GM12872 (cell line): ENCODE measurements around the gene MINDY4.

ENCODE experiments used
- CTCF ChIP-seq: IDR thresholded peaks from 3 replicates; pipeline ENCODE4 v1.5.1; 2011; ENCODE audit warnings: low read depth, mild to moderate bottlenecking, low read length, moderate library complexity; ENCODE audit not compliant: insufficient read depth

Gene MINDY4

GRCh38 chr7:30779574-30779973 is 8.4 kb downstream of the MINDY4 start:
- TF ChIP-seq CTCF = no peak

- no peak for TF ChIP-seq CTCF
Observed at GRCh38 chr7:30780941-30781340, 9.7 kb downstream of the MINDY4 start.

GRCh38 chr7:30782690-30783089 is 11.5 kb downstream of the MINDY4 start:
- no peak for TF ChIP-seq CTCF

DNA sequence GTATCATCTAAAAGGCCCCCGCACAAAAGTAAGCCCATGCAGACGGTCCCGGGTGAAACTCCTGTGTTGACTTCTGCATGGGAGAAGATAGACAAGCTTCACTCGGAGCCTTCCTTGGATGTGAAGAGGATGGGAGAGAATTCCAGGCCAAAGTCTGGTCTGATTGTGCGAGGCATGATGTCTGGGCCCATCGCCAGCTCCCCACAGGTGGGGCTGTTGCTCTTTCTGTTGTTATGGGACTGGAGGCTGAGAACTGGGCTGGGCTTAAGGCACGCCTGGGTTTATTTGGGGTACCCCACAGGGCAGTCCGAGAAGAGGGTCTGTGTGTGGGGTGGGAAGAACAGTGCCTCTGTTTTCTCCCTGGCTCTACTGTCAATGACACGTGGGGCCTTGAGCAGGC is 14.6 kb downstream of the MINDY4 start:
- TF ChIP-seq CTCF = no peak

GRCh38 chr7:30787486-30787885 is 16.3 kb downstream of the MINDY4 start:
- no peak for TF ChIP-seq CTCF

DNA sequence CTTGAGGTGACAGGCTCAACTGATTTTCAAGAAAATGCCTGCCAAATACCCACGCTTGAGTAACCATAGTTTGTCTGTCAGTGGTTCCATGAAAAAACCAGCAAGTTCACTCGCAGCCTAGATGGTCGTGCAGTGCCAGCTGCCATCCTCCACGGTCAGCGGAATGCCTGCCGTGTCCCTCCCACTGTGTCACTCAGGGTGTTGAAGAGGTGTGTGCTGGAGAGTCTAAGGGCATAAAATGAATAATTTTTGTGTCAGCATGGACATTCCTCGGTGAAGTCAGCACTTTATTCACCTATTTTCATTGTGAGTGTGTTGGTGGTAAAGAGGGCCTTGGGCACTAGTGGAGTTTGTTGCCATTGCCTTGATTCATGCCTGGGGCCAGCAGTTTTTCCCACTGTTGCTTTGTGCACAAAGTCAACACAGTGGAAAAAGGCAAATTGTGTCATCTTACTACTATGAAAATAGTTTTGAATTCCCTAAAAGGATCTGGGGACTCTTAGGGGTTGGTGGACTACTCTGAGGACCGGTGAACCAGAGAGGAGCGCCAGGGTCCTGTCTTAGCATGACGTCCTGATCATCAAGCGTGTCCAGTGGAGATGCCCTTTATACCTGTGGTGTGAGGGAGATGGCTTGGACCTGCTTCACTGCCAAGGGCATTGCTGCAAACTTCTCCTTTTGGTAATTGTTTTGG is 17.6 kb downstream of the MINDY4 start:
- no peak for TF ChIP-seq CTCF

DNA sequence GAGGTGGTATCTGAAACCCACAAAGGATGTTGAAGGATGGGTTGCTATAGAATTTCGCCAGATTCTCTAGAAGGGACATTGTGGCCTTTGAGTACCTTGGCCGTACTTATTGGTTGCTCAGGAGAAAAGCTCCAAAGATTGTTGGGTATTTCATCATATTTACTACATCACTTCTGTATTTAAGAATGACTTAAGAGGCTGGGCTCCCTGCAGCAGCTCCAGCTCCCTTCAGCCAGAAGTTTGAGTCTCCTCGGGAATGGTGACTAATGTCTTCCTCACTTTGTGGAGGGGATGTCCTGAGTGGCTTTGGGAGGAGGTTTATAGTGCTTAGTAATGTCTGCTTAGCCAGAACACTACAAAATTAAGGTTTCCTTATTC is 18.1 kb downstream of the MINDY4 start:
- TF ChIP-seq CTCF = no peak
